Right lobe of liver (tissue), 6 donors: Measurements from ENCODE around the gene RCAN2. TPM values are rescaled to one million over a fixed set of nuclear protein-coding genes. Genes with fewer than 3 reads are reported as not detected.

ENCODE experiments used
- ATAC-seq, 4 donors: fragments of 200-7000 bp; cut with Tn5 transposase; one replicate each; pipeline ENCODE4 v1.9.1; 2020; ENCODE audit warnings: mild to moderate bottlenecking in 4 of 4, moderate library complexity in 4 of 4
- DNase-seq, 3 donors: peaks; one replicate each; pipeline ENCODE4 v3.0.0-alpha.2; 2020
- H3K27ac ChIP-seq, 3 donors: fragments of 200-600 bp; one replicate each; pipeline ENCODE4 v1.8.0; 2022
- H3K27me3 ChIP-seq, 2 donors: fragments of 200-600 bp; one replicate each; pipeline ENCODE4 v1.8.0; 2022
- H3K36me3 ChIP-seq, 4 donors: fragments of 200-600 bp; sonication (generic) in 1 of 4; one replicate each; pipeline versions ENCODE4 v1.5.1 to v1.8.0; 2017 to 2022; ENCODE audit warnings: control low read depth in 1 of 4
- H3K4me1 ChIP-seq, 4 donors: fragments of 200-600 bp; sonication (generic) in 1 of 4; one replicate each; pipeline versions ENCODE4 v1.5.1 to v1.8.0; 2017 to 2022; ENCODE audit warnings: control low read depth in 1 of 4
- H3K4me3 ChIP-seq, 3 donors: fragments of 200-600 bp; one replicate each; pipeline ENCODE4 v1.8.0; 2022
- H3K9me3 ChIP-seq, 4 donors: fragments of 200-600 bp; sonication (generic) in 1 of 4; one replicate each; pipeline versions ENCODE4 v1.5.1 to v1.8.0; 2017 to 2022; ENCODE audit warnings: control low read depth in 1 of 4
- POLR2A ChIP-seq: fragments of 450-650 bp; IDR thresholded peaks from one replicate; pipeline ENCODE4 v1.6.1; 2017; ENCODE audit warnings: antibody characterized with exemption, mild to moderate bottlenecking
- WGBS: methylation state at CpG from one replicate; pipeline ENCODE4 v1.1.6; 2018; ENCODE audit warnings: low coverage, low lambda C conversion rate; ENCODE audit not compliant: insufficient coverage; ENCODE audit errors: missing lambda C conversion rate; 5-methylcytosine and 5-hydroxymethylcytosine counted together
- intact Hi-C, 2 donors: fragments of 100-400 bp; cut with DNase I; formaldehyde crosslinking; loops; one replicate each; pipeline versions ENCODE4 v1.11.2 to v1.14.1; 2022
- total RNA-seq, 6 experiments: library from RNA; depleted of rRNA in 2 of 6; stranded (reverse); fragments of >200 nt in 2 of 6; fragmentation: NEBNext Ultra II Directional in 3 of 6; extraction: Animal tissue kit (Norgen Biotek cat#: 25700) in 3 of 6; gene quantifications; one replicate each; pipeline versions ENCODE4 v1.1.0 to v1.2.4, GENCODE V29; 2016 to 2023
- TF ChIP-seq, protein P1 (sequence below), 4 donors: fragments of 200-600 bp in 3 of 4; fragments of 450-650 bp in 1 of 4; IDR thresholded peaks; one replicate each; pipeline versions ENCODE4 v1.5.1 to v1.8.0; 2016 to 2022; ENCODE audit warnings: antibody characterized with exemption in 4 of 4, mild to moderate bottlenecking in 2 of 4
- donor health status: DM: no; HTN: yes; CAD: no.
- donor health status: DM: no; HTN: no; CAD: no.
- donor health status: DM: no; HTN: no; CAD: no.
- donor health status: DM: no; HTN: yes; CAD: no.
- donor health status: DM: no; HTN: yes; CAD: no.

Gene RCAN2
- total RNA-seq, 6 experiments from 2014 or later = 0.77 to 4.5 (median 1.9) TPM

DNA sequence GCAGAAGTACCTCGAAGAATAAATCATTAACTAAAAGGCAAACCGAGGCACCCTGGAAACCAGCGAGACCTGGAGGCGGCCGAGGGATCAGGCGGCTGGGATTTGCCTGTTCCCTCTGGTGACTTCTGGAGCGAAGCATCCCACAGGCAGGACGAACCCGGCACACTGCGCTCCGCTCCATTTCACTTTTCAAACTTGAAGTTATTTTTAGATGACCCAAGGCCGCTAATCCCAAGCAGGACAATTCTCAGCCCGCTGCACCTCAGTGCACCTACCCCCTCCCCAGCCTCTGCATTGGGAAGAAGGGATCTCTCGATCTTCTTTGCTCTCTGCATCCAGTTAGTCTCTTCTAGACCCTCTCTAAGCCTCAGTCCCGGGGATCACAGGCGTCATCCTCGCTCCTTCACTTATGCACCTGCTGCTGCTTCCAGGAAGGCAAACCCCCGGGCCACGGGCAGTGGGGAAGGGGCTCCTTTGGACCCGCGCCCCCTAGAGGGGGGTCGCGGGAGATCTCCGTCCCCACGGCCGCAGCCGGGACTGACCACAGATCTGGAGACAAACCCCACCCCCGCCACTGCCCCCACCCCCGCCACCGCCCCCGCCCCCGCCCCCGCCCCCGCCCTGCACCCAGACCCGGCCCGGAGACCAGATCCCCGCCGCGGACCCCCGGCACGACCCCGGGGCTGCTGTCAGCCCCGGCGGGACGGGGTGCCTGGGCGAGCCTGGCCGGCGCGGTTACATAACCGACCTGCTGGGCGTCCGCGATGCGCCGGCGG, 636 bp downstream of the RCAN2 start:
- DNase-seq (peak in 2 of 3 donors; percentile 35 to 67), ATAC-seq (peak; percentile 47 to 69 (median 64))
- 2% methylated on average over 25 of the region's 56 CpGs for WGBS
- Histone ChIP-seq H3K36me3 (no peaks in the 10 kb centered on the region), H3K4me1 (peaks cover 0 to 15% (median 0%) of the 10 kb centered on the region in 4 donors), H3K27me3 (no peaks in the 10 kb centered on the region), H3K9me3 (no peaks in the 10 kb centered on the region), H3K4me3 (peak overlapping the region; percentile 49 to 77 (median 54)), H3K27ac (peak overlapping the region in 1 of 3 donors; percentile 63)
- TF ChIP-seq, protein P1, sequence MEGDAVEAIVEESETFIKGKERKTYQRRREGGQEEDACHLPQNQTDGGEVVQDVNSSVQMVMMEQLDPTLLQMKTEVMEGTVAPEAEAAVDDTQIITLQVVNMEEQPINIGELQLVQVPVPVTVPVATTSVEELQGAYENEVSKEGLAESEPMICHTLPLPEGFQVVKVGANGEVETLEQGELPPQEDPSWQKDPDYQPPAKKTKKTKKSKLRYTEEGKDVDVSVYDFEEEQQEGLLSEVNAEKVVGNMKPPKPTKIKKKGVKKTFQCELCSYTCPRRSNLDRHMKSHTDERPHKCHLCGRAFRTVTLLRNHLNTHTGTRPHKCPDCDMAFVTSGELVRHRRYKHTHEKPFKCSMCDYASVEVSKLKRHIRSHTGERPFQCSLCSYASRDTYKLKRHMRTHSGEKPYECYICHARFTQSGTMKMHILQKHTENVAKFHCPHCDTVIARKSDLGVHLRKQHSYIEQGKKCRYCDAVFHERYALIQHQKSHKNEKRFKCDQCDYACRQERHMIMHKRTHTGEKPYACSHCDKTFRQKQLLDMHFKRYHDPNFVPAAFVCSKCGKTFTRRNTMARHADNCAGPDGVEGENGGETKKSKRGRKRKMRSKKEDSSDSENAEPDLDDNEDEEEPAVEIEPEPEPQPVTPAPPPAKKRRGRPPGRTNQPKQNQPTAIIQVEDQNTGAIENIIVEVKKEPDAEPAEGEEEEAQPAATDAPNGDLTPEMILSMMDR (IDR thresholded peaks at IDR 0.05) = peak in 1 of 4 donors; percentile 24
- no peak for TF ChIP-seq POLR2A
- intact Hi-C loops = no loop called here

DNA sequence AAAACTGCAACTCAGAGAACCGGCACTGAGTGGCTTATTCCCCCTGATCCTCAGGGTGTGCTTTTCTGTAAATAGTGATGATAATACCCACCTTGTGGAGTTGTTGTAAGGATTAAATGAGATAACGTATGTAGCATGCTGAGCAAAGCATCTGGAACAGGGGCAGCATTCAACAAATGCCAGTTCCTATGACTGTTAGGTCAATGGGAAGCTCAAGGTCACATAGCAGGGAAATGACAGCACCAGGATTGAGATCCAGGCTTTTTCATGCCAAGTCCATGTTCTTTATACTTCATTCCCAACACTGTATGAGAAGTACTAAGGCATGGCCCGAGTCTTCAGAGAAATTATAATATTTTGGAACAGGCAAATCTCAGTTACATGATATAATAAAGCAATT, 5.1 kb downstream of the RCAN2 start:
- Histone ChIP-seq H3K9me3 (no peaks in the 10 kb centered on the region), H3K27me3 (no peaks in the 10 kb centered on the region), H3K4me3 (no peak overlapping the region), H3K36me3 (no peaks in the 10 kb centered on the region), H3K4me1 (peaks cover 0 to 10% (median 1%) of the 10 kb centered on the region in 4 donors), H3K27ac (no peak overlapping the region)
- whole genome bisulfite sequencing = 65% methylated on average over 3 of the region's 3 CpGs
- intact Hi-C loops = no loop called here
- ATAC-seq (no peak), DNase-seq (no peak)
- TF ChIP-seq POLR2A = no peak
- TF ChIP-seq, protein P1 (IDR thresholded peaks at IDR 0.05) = no peak

DNA sequence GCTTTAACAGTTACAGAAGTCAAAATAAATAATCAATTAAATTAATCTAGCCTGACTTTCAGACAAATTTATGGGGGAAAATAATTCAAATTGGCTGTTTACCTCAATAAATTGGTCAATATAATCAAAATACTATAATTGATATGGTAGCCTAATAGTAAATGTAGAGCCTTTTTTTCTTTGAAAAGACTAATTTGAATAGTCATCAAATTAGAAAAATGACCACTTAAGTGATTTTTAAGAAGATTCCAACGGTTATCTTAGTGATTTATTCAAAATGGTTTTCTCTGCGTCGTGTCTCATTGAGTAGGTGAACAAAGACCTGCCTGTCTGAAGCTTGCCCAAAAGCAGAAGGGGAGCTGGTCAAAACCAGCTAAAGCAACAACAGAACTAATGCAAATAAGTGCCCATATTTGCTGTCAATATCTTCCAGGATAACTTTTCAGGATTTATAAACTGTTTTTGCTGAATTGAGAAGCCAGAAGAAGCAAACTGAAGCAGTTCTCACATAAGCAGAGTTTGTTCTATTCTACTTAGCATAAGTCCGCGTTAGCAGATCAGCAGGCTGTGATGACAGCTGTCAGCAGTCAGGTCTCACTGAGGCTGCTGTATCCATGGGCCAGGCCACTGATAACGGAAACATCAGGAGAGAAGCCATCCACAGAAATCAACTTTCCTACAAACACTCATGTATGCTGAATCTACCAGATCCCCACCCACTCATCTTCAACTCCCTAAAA, 7.0 kb downstream of the RCAN2 start:
- intact Hi-C loops = no loop called here
- Histone ChIP-seq H3K9me3 (no peaks in the 10 kb centered on the region), H3K4me3 (no peak overlapping the region), H3K4me1 (peaks cover 0 to 3% (median 0%) of the 10 kb centered on the region in 4 donors), H3K36me3 (no peaks in the 10 kb centered on the region), H3K27me3 (no peaks in the 10 kb centered on the region), H3K27ac (no peak overlapping the region)
- no peak for TF ChIP-seq POLR2A
- TF ChIP-seq, protein P1 (IDR thresholded peaks at IDR 0.05) = no peak
- ATAC-seq (no peak), DNase-seq (no peak)
- 54% methylated on average over 3 of the region's 6 CpGs for WGBS

DNA sequence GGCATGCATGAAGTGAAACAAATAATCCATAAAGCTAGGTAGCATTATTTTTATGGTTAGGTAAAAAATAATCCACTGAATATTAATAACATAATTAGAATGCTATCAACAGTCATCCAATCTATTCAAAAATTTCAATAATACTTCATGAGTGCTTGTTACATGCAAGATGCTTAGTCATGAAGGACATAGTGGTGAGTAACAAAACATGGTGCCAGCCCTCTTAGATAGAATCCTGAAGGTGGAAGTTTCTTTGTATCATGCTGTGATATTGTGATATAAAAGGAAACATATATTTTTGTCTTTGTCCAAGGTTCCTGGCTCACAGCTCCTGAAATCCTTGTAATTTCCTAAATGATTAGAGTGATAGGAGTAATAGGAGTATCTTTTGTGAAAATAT, 14.9 kb downstream of the RCAN2 start:
- intact Hi-C loops = no loop called here
- Histone ChIP-seq H3K4me3 (no peak overlapping the region), H3K9me3 (no peaks in the 10 kb centered on the region), H3K4me1 (no peaks in the 10 kb centered on the region), H3K27me3 (no peaks in the 10 kb centered on the region), H3K36me3 (no peaks in the 10 kb centered on the region), H3K27ac (no peak overlapping the region)
- TF ChIP-seq POLR2A = no peak
- TF ChIP-seq, protein P1 (IDR thresholded peaks at IDR 0.05) = no peak
- ATAC-seq (no peak), DNase-seq (no peak)
